ENCODE data around the gene SPINK6. TPM values are rescaled to one million over a fixed set of nuclear protein-coding genes. Genes with fewer than 3 reads are reported as not detected.

The SPINK6 gene
- total and polyA plus RNA-seq, 3 donors from 2014 or later = not detected

DNA sequence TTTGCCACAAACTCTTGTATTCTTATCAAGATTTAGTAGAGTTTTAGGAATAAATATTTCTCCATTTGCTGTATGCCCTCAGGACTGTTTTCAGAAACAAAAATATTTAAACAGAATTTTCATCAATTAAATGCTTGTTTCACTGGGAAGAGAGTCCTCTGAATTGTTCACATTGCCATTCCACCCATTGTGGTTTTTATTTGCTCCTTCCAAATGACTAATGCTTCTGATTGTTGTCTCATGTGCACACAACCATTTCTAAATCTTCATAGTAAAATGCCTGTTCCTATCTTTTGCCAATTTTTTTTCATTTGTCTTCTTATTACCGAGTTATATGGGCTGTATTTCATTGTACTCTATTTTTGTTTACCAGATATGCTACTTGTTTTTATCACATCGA lies 46.1 kb downstream of the SPINK6 start:
- TF ChIP-seq, protein P1, sequence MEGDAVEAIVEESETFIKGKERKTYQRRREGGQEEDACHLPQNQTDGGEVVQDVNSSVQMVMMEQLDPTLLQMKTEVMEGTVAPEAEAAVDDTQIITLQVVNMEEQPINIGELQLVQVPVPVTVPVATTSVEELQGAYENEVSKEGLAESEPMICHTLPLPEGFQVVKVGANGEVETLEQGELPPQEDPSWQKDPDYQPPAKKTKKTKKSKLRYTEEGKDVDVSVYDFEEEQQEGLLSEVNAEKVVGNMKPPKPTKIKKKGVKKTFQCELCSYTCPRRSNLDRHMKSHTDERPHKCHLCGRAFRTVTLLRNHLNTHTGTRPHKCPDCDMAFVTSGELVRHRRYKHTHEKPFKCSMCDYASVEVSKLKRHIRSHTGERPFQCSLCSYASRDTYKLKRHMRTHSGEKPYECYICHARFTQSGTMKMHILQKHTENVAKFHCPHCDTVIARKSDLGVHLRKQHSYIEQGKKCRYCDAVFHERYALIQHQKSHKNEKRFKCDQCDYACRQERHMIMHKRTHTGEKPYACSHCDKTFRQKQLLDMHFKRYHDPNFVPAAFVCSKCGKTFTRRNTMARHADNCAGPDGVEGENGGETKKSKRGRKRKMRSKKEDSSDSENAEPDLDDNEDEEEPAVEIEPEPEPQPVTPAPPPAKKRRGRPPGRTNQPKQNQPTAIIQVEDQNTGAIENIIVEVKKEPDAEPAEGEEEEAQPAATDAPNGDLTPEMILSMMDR (IDR thresholded peaks at IDR 0.05) = no peak
- TF ChIP-seq POLR2A (IDR thresholded peaks at IDR 0.05) = no peak
- no peak overlapping the region for H3K27ac ChIP-seq
- no peaks in the 10 kb centered on the region for H3K4me1 ChIP-seq
- H3K27me3 ChIP-seq = no peaks in the 10 kb centered on the region
- no peak for DNase-seq
- no peaks in the 10 kb centered on the region for H3K36me3 ChIP-seq (ENCODE audit: low read depth, missing control alignments)
- H3K4me3 ChIP-seq = no peak overlapping the region
- WGBS, 2 donors = 57 to 60% methylated on average over 2 of the region's 2 CpGs
- H3K9me3 ChIP-seq = no peaks in the 10 kb centered on the region
- intact Hi-C loops (cut with DNase I; ENCODE audit: low total_unique reads) = no loop called here

DNA sequence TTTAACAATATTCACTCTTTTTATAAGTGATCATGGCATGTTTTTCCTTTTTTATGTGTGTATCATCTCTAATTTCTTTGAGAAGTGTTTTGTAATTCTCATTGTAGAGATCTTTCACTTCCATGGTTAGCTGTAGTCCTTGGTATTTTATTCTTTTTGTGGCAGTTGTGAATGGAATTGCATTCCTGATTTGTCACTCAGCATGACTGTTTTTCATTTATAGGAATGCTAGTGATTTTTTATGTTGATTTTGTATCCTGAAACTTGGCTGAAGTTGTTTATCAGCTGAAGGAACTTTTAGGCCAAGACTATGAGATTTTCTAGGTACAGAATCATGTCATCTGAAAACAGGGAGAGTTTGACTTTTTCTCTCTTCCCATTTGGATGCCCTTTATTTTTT lies 52.6 kb downstream of the SPINK6 start:
- Histone ChIP-seq H3K27ac (no peak overlapping the region), H3K36me3 (ENCODE audit: low read depth, missing control alignments) (no peaks in the 10 kb centered on the region), H3K4me1 (no peaks in the 10 kb centered on the region), H3K27me3 (no peaks in the 10 kb centered on the region), H3K4me3 (no peak overlapping the region), H3K9me3 (no peaks in the 10 kb centered on the region)
- DNase-seq = no peak
- intact Hi-C loops (cut with DNase I; ENCODE audit: low total_unique reads) = no loop called here
- TF ChIP-seq, protein P1 (IDR thresholded peaks at IDR 0.05) = no peak
- no peak for TF ChIP-seq POLR2A (IDR thresholded peaks at IDR 0.05)

DNA sequence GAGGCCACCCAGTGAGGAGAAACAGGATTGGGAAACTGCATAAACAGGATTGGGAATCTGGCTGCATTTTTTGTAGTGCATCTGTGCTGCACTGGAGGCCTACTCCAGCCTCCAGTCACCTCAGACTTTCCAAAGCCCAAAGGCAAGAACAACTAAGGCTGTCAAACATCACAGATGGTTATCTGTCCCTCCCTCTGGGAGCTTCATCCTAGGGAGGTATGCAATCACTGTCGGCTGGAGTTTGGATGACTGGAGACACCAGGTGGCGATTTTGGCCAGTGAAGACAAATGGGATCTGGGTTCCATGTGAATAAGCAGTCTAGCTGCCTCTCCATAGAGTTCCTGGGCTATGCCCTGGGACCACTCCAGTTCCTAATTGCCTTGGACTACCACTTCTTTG lies 56.4 kb downstream of the SPINK6 start:
- no peaks in the 10 kb centered on the region for H3K36me3 ChIP-seq (ENCODE audit: low read depth, missing control alignments)
- no peak for DNase-seq
- TF ChIP-seq, protein P1 (IDR thresholded peaks at IDR 0.05) = no peak
- no peak for TF ChIP-seq POLR2A (IDR thresholded peaks at IDR 0.05)
- H3K9me3 ChIP-seq = no peaks in the 10 kb centered on the region
- intact Hi-C loops (cut with DNase I; ENCODE audit: low total_unique reads) = no loop called here
- no peaks in the 10 kb centered on the region for H3K27me3 ChIP-seq
- 88% methylated on average over 2 of the region's 2 CpGs; no CpG with 5 or more reads in 1 of the 2 donors for WGBS, 2 donors
- H3K4me3 ChIP-seq = no peak overlapping the region
- H3K27ac ChIP-seq = no peak overlapping the region
- H3K4me1 ChIP-seq = no peaks in the 10 kb centered on the region

DNA sequence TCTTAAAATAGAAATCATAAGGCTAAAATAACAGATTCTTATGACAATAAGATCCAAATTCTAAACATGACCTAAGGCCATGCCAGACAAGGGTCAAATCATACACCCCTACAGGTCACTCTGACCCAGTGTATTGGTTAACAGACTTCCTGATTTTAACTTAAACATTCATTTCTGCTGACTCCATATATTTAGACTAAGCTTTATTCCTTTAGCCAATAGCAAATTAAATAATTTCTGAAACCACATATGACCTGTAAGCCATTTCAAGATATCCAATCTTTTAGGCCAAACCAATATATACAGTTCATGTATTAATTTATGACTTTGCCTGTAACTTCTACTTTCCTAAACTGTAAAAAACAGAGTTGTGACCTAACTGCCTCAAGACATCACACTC lies 58.4 kb downstream of the SPINK6 start:
- intact Hi-C loops (cut with DNase I; ENCODE audit: low total_unique reads) = no loop called here
- H3K36me3 ChIP-seq (ENCODE audit: low read depth, missing control alignments) = no peaks in the 10 kb centered on the region
- no peaks in the 10 kb centered on the region for H3K4me1 ChIP-seq
- H3K4me3 ChIP-seq = no peak overlapping the region
- DNase-seq = no peak
- H3K27me3 ChIP-seq = no peaks in the 10 kb centered on the region
- no peaks in the 10 kb centered on the region for H3K9me3 ChIP-seq
- no peak overlapping the region for H3K27ac ChIP-seq
- TF ChIP-seq, protein P1 (IDR thresholded peaks at IDR 0.05) = no peak
- no peak for TF ChIP-seq POLR2A (IDR thresholded peaks at IDR 0.05)

Small RNA genes within 50 kb of the gene (small RNA-seq; reads per million reads assigned to genes)
- 0 reads per million in 2 donors for gene HMGN1P16

Other genes with a start within 250 kb of the SPINK6 start
- 1 to 10 TPM; 1.1 to 3.5 TPM for gene SPINK5, start 139.1 kb upstream of the SPINK6 start, total RNA-seq
- gene SPINK5, start 139.1 kb upstream of the SPINK6 start, polyA plus RNA-seq (ENCODE audit: insufficient read depth, low read depth, low replicate concordance) = 0.90 TPM
- gene SPINK14, start 34.5 kb upstream of the SPINK6 start, total RNA-seq = not detected
- not detected for gene SPINK14, start 34.5 kb upstream of the SPINK6 start, polyA plus RNA-seq (ENCODE audit: insufficient read depth, low read depth, low replicate concordance)
- not detected for gene MARCOL, start 35.5 kb downstream of the SPINK6 start, total RNA-seq
- gene MARCOL, start 35.5 kb downstream of the SPINK6 start, polyA plus RNA-seq (ENCODE audit: insufficient read depth, low read depth, low replicate concordance) = not detected
- gene SPINK13, start 65.8 kb downstream of the SPINK6 start, total RNA-seq = under 1 TPM in 1 of 2 donors, not detected in 1; 0.50 TPM
- gene SPINK13, start 65.8 kb downstream of the SPINK6 start, polyA plus RNA-seq (ENCODE audit: insufficient read depth, low read depth, low replicate concordance) = 3.0 TPM
- gene SPINK7, start 109.4 kb downstream of the SPINK6 start, total RNA-seq = not detected
- gene SPINK7, start 109.4 kb downstream of the SPINK6 start, polyA plus RNA-seq (ENCODE audit: insufficient read depth, low read depth, low replicate concordance) = not detected
- gene SPINK9, start 132.5 kb downstream of the SPINK6 start, total RNA-seq = not detected
- not detected for gene SPINK9, start 132.5 kb downstream of the SPINK6 start, polyA plus RNA-seq (ENCODE audit: insufficient read depth, low read depth, low replicate concordance)
- 10 to 100 TPM; 57.8 to 62.4 TPM for gene FBXO38, start 180.9 kb downstream of the SPINK6 start, total RNA-seq
- 41.0 TPM for gene FBXO38, start 180.9 kb downstream of the SPINK6 start, polyA plus RNA-seq (ENCODE audit: insufficient read depth, low read depth, low replicate concordance)